COLO829 (cell line): ENCODE measurements around the gene RAET1E.
"Not testable (repeated sequence)": the region's sequence is repeated elsewhere in the genome, so short reads cannot be mapped to it uniquely, and the experiment has no call there.

ENCODE experiments used
- DNase-seq: peaks from one replicate; pipeline ENCODE4 v3.0.0; 2012; ENCODE audit warnings: low spot score

Gene RAET1E

GRCh38 chr6:149861603-149862423 is 36.1 kb downstream of the RAET1E start:
- DNase-seq: no peak

- DNase-seq: no peak
Observed at GRCh38 chr6:149860834-149861602, 36.9 kb downstream of the RAET1E start.

- no peak for DNase-seq
Observed at GRCh38 chr6:149860513-149860833, 37.4 kb downstream of the RAET1E start.

- DNase-seq: no peak
Observed at GRCh38 chr6:149859938-149860337, 38.0 kb downstream of the RAET1E start.

GRCh38 chr6:149859368-149859767 is 38.5 kb downstream of the RAET1E start:
- no peak for DNase-seq

- DNase-seq: no peak
Observed at GRCh38 chr6:149857541-149857940, 40.4 kb downstream of the RAET1E start.

- DNase-seq: no peak
Observed at GRCh38 chr6:149856256-149856994, 41.5 kb downstream of the RAET1E start.

- DNase-seq: no peak
Observed at GRCh38 chr6:149855741-149856140, 42.2 kb downstream of the RAET1E start.

- DNase-seq: no peak
Observed at GRCh38 chr6:149855040-149855654, 42.8 kb downstream of the RAET1E start.

GRCh38 chr6:149854532-149854931 is 43.4 kb downstream of the RAET1E start:
- no peak for DNase-seq

- DNase-seq: not testable (repeated sequence)
Observed at GRCh38 chr6:149854017-149854416, 43.9 kb downstream of the RAET1E start.

GRCh38 chr6:149852881-149853280 is 45.0 kb downstream of the RAET1E start:
- DNase-seq: no peak

GRCh38 chr6:149852180-149852579 is 45.7 kb downstream of the RAET1E start:
- DNase-seq: no peak

- no peak for DNase-seq
Observed at GRCh38 chr6:149851461-149852110, 46.3 kb downstream of the RAET1E start.

- DNase-seq: not testable (repeated sequence)
Observed at GRCh38 chr6:149848343-149848742, 49.6 kb downstream of the RAET1E start.
